ENCODE results near the gene DNAJB12. TPM values are rescaled to one million over a fixed set of nuclear protein-coding genes. Genes with fewer than 3 reads are reported as not detected.

The DNAJB12 gene
- total RNA-seq, 1 donor from 2014 or later: 30.6 TPM

DNA sequence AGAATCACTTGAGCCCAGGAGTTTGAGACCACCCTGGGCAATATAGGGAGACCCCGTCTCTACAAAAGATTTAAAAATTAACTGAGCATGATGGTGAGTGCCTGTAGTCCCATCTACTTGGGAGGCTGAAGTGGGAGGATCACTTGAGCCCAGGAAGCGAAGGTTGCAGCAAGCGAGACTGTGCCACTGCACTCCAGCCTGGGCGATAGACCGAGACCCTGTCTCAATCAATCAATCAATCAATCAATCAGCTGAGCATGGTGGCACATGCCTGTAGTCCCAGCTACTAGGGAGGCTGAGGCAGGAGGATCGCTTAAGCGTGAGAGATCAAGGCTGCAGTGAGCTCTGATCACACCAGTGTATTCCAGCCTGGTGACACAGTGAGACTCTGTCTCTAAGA lies 40.5 kb downstream of the DNAJB12 start:
- TF ChIP-seq, protein P1, sequence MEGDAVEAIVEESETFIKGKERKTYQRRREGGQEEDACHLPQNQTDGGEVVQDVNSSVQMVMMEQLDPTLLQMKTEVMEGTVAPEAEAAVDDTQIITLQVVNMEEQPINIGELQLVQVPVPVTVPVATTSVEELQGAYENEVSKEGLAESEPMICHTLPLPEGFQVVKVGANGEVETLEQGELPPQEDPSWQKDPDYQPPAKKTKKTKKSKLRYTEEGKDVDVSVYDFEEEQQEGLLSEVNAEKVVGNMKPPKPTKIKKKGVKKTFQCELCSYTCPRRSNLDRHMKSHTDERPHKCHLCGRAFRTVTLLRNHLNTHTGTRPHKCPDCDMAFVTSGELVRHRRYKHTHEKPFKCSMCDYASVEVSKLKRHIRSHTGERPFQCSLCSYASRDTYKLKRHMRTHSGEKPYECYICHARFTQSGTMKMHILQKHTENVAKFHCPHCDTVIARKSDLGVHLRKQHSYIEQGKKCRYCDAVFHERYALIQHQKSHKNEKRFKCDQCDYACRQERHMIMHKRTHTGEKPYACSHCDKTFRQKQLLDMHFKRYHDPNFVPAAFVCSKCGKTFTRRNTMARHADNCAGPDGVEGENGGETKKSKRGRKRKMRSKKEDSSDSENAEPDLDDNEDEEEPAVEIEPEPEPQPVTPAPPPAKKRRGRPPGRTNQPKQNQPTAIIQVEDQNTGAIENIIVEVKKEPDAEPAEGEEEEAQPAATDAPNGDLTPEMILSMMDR (conservative IDR thresholded peaks at IDR 0.05): no peak
- Mint-ChIP-seq H3K4me3 (no peak overlapping the region), H3K36me3 (no peaks in the 10 kb centered on the region), H3K9me3 (no peaks in the 10 kb centered on the region), H3K27me3 (peaks cover 2% of the 10 kb centered on the region), H3K27ac (no peak overlapping the region), H3K4me1 (ENCODE audit: unreplicated experiment) (peaks cover 33% of the 10 kb centered on the region)
- DNase-seq (ENCODE audit: extremely low spot score, unreplicated experiment): no peak

DNA sequence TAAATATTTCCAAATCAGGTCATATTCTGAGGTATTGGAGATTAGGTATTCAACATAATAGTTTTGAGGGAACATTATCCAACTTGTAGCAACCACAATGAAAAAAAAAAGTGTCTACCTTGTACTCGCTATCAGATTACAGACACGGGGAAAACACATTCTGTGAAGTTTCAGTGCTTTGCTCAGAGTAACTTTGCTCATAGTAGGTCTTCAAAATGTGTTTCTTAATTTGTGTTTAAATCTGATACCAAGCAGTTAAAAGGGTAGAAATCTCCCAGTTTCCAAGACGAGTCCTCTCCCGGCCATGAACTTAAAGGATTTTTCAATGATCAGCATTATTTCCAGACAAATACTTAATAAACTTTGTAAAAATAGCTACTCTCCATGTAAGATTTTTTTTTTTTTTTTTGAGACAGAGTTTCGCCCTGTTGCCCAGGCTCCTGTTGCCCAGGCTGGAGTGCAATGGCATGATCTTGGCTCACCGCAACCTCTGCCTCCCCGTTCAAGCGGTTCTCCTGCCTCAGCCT lies 41.8 kb downstream of the DNAJB12 start:
- H3K27me3 Mint-ChIP-seq: no peaks in the 10 kb centered on the region
- no peaks in the 10 kb centered on the region for H3K36me3 Mint-ChIP-seq
- H3K4me3 Mint-ChIP-seq: no peak overlapping the region
- peaks cover 31% of the 10 kb centered on the region for H3K4me1 Mint-ChIP-seq (ENCODE audit: unreplicated experiment)
- DNase-seq (ENCODE audit: extremely low spot score, unreplicated experiment): no peak
- no peaks in the 10 kb centered on the region for H3K9me3 Mint-ChIP-seq
- H3K27ac Mint-ChIP-seq: no peak overlapping the region
- TF ChIP-seq, protein P1 (conservative IDR thresholded peaks at IDR 0.05): no peak

DNA sequence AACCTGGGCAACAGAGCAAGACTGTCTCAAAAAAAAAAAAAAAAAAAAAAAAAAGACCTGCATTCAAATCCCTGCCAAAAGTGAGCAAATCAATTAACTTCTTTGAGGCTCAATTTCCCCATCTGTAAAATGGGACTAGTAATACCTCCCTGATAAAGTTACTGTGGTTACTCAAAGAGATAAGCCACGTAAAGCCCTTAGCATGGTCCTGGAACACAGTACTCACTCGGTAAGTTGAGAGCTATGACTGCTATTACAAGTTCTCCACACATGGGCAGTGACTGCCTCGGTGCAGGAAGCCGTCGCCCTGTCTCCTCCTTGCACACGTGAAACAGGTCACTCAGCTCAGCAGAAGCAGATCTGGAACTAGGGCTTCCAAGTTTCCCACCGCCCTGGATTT lies 43.1 kb downstream of the DNAJB12 start:
- Mint-ChIP-seq H3K4me1 (ENCODE audit: unreplicated experiment) (peaks cover 27% of the 10 kb centered on the region), H3K27me3 (no peaks in the 10 kb centered on the region), H3K4me3 (no peak overlapping the region), H3K27ac (no peak overlapping the region), H3K36me3 (no peaks in the 10 kb centered on the region), H3K9me3 (no peaks in the 10 kb centered on the region)
- no peak for DNase-seq (ENCODE audit: extremely low spot score, unreplicated experiment)
- TF ChIP-seq, protein P1 (conservative IDR thresholded peaks at IDR 0.05): no peak

DNA sequence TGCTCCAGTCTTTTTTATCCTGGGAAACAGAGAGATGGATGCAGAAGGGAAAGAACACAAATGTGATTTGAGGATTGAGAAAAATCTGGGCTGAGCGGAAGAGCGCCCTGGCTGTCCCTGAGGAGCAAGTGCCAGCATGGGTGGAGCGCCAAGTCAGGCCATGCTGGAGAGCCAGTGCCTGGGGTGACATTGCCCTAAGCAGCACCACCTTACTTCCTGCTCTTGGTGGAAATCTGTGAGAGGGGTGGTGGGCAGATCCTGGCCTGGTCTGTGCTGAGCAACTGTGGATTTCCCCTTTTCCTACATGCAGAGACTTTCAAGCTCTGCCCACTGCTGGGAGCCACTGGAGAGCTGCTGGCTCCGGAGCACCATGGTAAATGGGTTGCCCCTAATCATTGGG lies 44.1 kb downstream of the DNAJB12 start:
- no peak overlapping the region for H3K27ac Mint-ChIP-seq
- no peaks in the 10 kb centered on the region for H3K27me3 Mint-ChIP-seq
- TF ChIP-seq, protein P1 (conservative IDR thresholded peaks at IDR 0.05): no peak
- H3K36me3 Mint-ChIP-seq: no peaks in the 10 kb centered on the region
- DNase-seq (ENCODE audit: extremely low spot score, unreplicated experiment): no peak
- no peak overlapping the region for H3K4me3 Mint-ChIP-seq
- peaks cover 21% of the 10 kb centered on the region for H3K4me1 Mint-ChIP-seq (ENCODE audit: unreplicated experiment)
- H3K9me3 Mint-ChIP-seq: no peaks in the 10 kb centered on the region

DNA sequence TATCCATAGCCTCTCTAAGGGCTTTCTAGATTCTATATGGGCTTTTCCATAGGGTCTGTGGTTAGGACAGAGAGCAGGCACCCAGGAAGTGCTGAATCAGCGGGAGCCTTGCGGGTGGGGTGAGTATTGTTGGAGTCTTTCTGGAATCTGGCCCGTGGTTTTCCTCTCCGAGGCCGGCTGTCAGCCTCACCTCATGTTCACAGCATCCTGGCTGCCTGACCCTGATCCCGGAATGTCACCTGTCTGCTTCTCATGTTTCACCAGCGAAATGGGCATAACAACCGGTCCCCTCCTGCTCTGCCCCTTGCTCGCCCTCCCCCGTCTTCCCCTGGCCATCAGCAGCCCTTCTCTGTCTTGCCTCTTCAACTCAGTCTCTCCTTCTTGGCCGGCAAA lies 44.5 kb downstream of the DNAJB12 start:
- Mint-ChIP-seq H3K27ac (peak overlapping the region; percentile 8), H3K4me3 (no peak overlapping the region), H3K27me3 (no peaks in the 10 kb centered on the region), H3K9me3 (no peaks in the 10 kb centered on the region), H3K4me1 (ENCODE audit: unreplicated experiment) (peaks cover 17% of the 10 kb centered on the region), H3K36me3 (no peaks in the 10 kb centered on the region)
- DNase-seq (ENCODE audit: extremely low spot score, unreplicated experiment): no peak
- TF ChIP-seq, protein P1 (conservative IDR thresholded peaks at IDR 0.05): no peak

All from type B pancreatic cell (in vitro differentiated cells).